Epithelial cell of proximal tubule (primary cell): ENCODE data around the gene MAGI2. TPM values are rescaled to one million over a fixed set of nuclear protein-coding genes. Genes with fewer than 3 reads are reported as not detected.

Experiments
- DNase-seq: peaks from one replicate; pipeline ENCODE4 v3.0.0-alpha.2; 2011; ENCODE audit warnings: low read depth
- H3K4me3 ChIP-seq: 2 replicates; pipeline ENCODE4 v1.5.1; 2011; ENCODE audit warnings: low read depth, mild to moderate bottlenecking, low read length
- total RNA-seq: library from RNA; depleted of rRNA; stranded (reverse); fragments of >200 nt; gene quantifications from 2 replicates; pipeline ENCODE4 v1.2.3, GENCODE V29; 2015
- TF ChIP-seq, protein P1 (sequence below): conservative IDR thresholded peaks from 2 replicates; pipeline ENCODE4 v1.5.1; 2012; ENCODE audit warnings: low read depth, mild to moderate bottlenecking, low read length

The MAGI2 gene
- total RNA-seq, 1 donor from 2014 or later: 0.92 TPM

DNA sequence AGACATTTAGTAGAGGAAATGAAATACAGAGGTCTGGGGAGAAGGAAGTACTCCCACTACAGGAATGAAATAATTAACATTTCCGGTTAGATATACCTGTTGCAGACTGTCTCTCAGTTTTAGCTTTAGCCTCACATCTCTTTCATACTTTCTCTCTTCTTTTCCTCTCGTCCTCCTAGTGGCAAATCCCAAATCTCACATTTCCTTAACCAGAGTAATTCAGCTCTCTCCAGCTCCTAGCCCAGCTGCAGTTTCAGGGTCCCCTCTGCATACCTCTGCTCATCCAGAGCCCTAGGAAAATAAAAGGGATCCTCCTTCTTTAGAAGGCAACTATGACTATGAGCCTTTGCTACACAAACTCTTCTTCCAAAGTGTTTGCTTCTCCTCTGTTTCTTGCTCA lies 1011.7 kb downstream of the MAGI2 start:
- TF ChIP-seq, protein P1, sequence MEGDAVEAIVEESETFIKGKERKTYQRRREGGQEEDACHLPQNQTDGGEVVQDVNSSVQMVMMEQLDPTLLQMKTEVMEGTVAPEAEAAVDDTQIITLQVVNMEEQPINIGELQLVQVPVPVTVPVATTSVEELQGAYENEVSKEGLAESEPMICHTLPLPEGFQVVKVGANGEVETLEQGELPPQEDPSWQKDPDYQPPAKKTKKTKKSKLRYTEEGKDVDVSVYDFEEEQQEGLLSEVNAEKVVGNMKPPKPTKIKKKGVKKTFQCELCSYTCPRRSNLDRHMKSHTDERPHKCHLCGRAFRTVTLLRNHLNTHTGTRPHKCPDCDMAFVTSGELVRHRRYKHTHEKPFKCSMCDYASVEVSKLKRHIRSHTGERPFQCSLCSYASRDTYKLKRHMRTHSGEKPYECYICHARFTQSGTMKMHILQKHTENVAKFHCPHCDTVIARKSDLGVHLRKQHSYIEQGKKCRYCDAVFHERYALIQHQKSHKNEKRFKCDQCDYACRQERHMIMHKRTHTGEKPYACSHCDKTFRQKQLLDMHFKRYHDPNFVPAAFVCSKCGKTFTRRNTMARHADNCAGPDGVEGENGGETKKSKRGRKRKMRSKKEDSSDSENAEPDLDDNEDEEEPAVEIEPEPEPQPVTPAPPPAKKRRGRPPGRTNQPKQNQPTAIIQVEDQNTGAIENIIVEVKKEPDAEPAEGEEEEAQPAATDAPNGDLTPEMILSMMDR: no peak
- no peak for DNase-seq
- no peak overlapping the region for H3K4me3 ChIP-seq

DNA sequence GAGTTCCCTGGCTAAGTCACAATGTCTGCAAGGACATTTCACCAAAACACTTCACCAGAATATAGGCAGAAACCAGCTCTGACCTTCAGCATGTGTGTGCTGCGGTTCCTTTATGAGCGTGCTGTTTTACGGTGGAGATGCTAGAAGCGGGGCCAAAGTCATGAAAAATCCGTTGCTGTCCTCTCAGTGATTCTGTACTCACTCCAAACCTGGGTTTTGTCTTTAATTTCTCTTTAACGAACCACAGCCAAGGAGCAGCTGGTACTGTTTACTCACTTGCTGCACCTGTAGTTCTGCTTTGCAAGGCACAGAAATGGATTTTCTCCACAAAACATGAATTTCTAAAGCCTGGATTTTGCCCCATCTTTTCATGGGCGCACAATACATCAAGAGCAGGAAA lies 1015.0 kb downstream of the MAGI2 start:
- TF ChIP-seq, protein P1: no peak
- DNase-seq: no peak
- no peak overlapping the region for H3K4me3 ChIP-seq

DNA sequence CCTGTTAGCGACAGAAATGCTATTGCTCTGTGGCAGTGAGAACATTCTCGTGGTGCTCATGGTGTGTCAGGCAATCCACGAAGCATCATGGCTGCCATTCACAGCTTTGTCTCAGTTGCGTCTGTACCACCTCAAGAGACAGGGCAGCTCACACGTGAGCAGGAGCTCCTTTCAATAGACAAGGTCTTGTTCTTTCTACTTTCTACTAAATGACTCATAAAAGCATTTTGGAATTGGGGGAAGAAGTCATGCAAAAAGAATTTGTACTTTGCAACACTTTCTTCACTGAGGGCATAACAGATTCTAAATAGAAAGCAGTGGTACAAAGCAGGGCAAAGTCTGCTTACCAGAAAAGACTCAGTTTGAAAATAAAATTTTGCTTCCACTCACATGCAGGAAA lies 1016.3 kb downstream of the MAGI2 start:
- DNase-seq: peak; percentile 33

DNA sequence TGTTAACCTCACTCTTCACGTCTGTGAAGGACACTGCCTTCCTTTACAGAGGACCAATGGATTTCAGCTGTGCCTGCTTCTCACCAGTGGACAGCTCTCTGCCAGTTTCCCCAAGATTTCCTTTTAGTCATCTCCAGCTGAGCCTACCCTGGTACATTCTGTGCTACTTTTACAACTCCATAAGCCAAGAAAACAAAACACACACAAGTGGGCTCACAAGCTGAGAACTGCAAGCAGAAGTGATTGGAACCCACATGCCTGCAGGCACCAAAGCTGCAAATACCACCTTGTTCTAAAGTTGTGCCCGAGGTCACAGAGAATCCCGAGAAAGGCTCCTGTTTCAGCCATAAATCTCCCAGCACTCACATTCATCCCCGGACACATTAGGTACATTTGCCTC lies 1018.1 kb downstream of the MAGI2 start:
- no peak for DNase-seq
- TF ChIP-seq, protein P1: no peak
- no peak overlapping the region for H3K4me3 ChIP-seq

More for the DNA sequence above, 1016.3 kb downstream of the MAGI2 start:
- H3K4me3 ChIP-seq: no peak overlapping the region
- TF ChIP-seq, protein P1: no peak

DNA sequence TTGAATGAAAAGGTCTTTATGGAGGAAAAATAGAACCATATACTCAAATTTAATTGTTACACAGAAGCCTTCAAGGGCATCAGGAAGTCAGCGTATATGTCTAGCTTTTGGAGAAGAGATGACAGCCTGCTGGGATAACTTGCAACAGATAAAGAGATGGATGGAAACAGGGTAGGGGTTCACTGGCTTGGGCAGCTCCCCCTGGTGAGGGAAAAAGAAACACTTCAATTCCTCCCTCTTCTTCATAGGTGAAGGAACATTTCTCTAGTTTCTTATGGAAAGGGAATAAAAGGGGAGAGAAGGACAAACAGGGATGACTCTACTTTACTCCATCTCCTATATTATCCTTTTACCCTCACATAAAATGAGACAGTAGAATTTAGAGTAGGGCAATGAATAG lies 1019.2 kb downstream of the MAGI2 start:
- no peak for DNase-seq
- TF ChIP-seq, protein P1: peak; percentile 19
- no peak overlapping the region for H3K4me3 ChIP-seq

DNA sequence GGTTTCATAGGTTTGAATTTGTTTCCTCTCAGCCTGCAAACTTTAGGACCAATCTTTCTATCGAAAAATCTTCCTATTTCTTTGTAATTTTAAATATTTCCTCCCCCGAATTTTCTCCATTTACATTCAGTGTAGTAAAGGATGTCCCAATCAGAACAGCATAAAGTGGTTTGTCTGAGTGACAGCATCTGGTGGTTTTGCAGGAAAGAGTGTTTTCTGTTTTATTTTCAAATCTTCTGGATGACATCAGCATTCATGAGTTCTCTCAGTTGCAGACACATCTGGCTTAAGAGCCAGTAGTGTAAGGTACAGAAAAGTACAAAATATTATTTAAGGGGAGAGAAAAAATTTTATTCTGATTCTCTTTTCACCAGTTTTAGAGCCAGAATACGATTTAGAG lies 1020.0 kb downstream of the MAGI2 start:
- DNase-seq: no peak
- TF ChIP-seq, protein P1: no peak
- no peak overlapping the region for H3K4me3 ChIP-seq

DNA sequence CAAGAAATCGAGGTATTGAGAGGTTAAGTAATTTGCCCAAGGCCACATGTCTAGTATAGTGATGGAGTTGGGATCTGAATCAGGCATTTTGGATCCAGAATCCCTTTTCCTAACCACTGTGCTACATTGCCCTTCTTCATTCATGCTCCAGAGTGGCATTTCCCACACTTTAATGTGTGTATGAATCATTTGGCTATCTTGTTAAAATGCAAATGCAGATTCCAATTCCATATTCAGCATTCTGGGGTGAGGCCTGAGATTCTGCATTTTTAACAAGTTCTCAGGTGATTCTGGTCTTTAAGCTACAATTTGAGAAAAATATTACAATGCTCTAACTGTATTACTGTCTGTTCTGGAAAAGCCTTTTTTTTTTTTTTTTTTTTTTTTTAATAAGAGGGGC lies 1023.6 kb downstream of the MAGI2 start:
- TF ChIP-seq, protein P1: no peak
- no peak overlapping the region for H3K4me3 ChIP-seq
- no peak for DNase-seq
